Left kidney (tissue), 8 donors: ENCODE data around the gene YRDC. TPM values are rescaled to one million over a fixed set of nuclear protein-coding genes. Genes with fewer than 3 reads are reported as not detected.

ENCODE experiments used
- DNase-seq: peaks from one replicate; pipeline ENCODE4 v3.0.0-alpha.2; 2013
- long read RNA-seq, 8 donors: transcript quantifications; one replicate each; lab custom pipeline, GENCODE V29; 2026
- polyA plus RNA-seq: library from polyadenylated mRNA; unstranded; fragments of 120-200 nt; gene quantifications from one replicate; pipeline ENCODE4 v1.2.1, GENCODE V29; 2013; ENCODE audit not compliant: insufficient read length

The YRDC gene
- polyA plus RNA-seq: 11.7 TPM
- long read RNA-seq, donor 1, transcript YRDC-201 (5 exons, 1,826 nt): major isoform, 7 of 7 reads
- long read RNA-seq, donor 1, partial matches to known transcripts: 0 of 7 reads
- long read RNA-seq, donor 1, other reads (novel, unspliced or antisense): 0 of 7 reads
- long read RNA-seq, donor 2, transcript YRDC-201 (5 exons, 1,826 nt): major isoform, 10 of 10 reads
- long read RNA-seq, donor 2, partial matches to known transcripts: 0 of 10 reads
- long read RNA-seq, donor 2, other reads (novel, unspliced or antisense): 0 of 10 reads
- long read RNA-seq, donor 3, transcript YRDC-201 (5 exons, 1,826 nt): major isoform, 8 of 98 reads
- long read RNA-seq, donor 3, partial matches to known transcripts: 68 of 98 reads
- long read RNA-seq, donor 3, other reads (novel, unspliced or antisense): 22 of 98 reads
- long read RNA-seq, donor 4, partial matches to known transcripts: 54 of 62 reads
- long read RNA-seq, donor 4, other reads (novel, unspliced or antisense): 7 of 62 reads
- long read RNA-seq, donor 5, transcript YRDC-201 (5 exons, 1,826 nt): major isoform, 14 of 256 reads
- long read RNA-seq, donor 5, partial matches to known transcripts: 140 of 256 reads
- long read RNA-seq, donor 5, other reads (novel, unspliced or antisense): 102 of 256 reads
- long read RNA-seq, donor 6, transcript YRDC-201 (5 exons, 1,826 nt): major isoform, 14 of 14 reads
- long read RNA-seq, donor 6, partial matches to known transcripts: 0 of 14 reads
- long read RNA-seq, donor 6, other reads (novel, unspliced or antisense): 0 of 14 reads
- long read RNA-seq, donor 7, transcript YRDC-201 (5 exons, 1,826 nt): major isoform, 14 of 14 reads
- long read RNA-seq, donor 7, partial matches to known transcripts: 0 of 14 reads
- long read RNA-seq, donor 7, other reads (novel, unspliced or antisense): 0 of 14 reads
- long read RNA-seq, donor 8, transcript YRDC-201 (5 exons, 1,826 nt): major isoform, 5 of 77 reads
- long read RNA-seq, donor 8, partial matches to known transcripts: 37 of 77 reads
- long read RNA-seq, donor 8, other reads (novel, unspliced or antisense): 35 of 77 reads

- DNase-seq: peak; percentile 92
Measured at GRCh38 chr1:37807555-37808368, at the start of gene YRDC, which contains the start of gene C1orf122. TSS of gene YRDC (minus strand) at chr1:37808208. CDS start at chr1:37808180, 28 bp downstream. TSS of gene C1orf122 (plus strand) at chr1:37807790. CDS start at chr1:37808405, 615 bp downstream.

GRCh38 chr1:37854406-37854805, 46.4 kb upstream of the YRDC start:
- no peak for DNase-seq

- no peak for DNase-seq
Measured at GRCh38 chr1:37853157-37853556, 45.1 kb upstream of the YRDC start.

- DNase-seq: no peak
Measured at GRCh38 chr1:37851782-37852210, 43.8 kb upstream of the YRDC start.

DNA sequence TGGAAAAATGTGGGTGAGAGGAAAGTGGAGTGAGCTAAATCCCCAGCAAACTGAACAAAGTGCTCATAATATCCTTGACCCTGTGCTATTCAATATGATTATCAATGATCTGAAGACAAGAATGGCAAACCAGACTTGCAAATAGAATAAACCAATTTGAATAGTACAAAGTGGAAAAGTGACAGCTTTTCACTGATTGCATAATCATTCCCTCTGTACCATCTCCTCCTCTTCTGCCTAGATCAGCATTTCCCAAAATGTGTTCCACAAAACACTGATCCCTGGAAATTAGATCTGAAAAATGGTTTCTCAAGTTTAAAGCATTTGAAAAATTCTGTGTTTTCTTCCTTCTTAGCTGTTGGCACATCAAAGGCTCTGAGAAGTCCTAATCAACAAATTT, 43.3 kb upstream of the YRDC start:
- no peak for DNase-seq

GRCh38 chr1:37850352-37850955, 42.4 kb upstream of the YRDC start:
- DNase-seq: no peak

DNA sequence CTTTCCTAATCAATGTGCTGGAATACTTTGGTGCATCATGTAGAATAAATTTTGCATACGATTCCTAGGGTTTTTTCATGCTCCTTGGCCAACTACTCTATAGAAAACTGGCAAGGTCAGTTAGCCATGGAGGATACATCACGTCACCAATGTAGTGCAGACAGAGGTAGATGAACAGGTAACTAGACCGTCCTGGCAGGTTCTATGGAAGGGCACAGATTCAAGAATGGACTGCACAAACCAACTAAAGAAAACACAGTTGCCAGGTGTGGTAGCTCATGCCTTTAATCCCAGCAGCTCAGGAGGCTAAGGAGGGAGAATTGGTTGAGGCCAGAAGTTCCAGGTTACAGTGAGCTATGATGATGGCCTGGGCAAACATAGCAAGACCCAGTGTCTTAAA, 41.5 kb upstream of the YRDC start:
- no peak for DNase-seq

DNA sequence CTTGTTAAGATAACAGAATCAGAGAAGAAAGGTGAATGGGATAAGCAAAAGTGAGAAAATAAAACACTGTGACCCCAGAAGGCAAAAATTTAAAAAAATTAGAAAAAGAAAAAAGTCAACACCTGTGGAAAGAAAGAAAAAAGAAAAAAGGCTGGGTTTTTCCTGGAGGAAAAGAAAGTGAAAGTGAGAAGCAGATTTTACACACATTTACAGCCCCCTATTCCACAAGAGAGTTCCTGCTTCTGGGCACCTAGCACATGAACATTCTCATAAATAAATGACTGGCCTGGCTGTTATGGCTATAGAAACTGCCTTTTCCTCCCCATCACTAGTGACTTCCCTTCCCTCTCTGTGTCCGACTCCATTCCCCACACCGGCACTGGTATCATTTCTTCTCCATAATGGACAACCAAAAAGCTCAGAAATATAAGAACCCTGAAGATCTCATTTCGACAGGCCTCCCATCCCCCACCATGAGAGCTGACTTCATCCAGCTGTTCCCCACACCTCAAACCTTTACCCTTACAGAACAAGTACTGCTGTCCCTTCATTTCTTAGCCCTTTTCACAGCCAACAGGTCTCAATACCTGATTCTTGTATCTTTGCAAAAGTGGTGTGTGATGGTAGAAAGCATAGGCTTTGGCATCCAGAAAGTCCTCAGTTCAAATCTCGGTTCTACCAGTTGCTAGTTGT, 38.8 kb upstream of the YRDC start:
- DNase-seq: no peak

GRCh38 chr1:37845786-37846185, 37.8 kb upstream of the YRDC start:
- no peak for DNase-seq

DNA sequence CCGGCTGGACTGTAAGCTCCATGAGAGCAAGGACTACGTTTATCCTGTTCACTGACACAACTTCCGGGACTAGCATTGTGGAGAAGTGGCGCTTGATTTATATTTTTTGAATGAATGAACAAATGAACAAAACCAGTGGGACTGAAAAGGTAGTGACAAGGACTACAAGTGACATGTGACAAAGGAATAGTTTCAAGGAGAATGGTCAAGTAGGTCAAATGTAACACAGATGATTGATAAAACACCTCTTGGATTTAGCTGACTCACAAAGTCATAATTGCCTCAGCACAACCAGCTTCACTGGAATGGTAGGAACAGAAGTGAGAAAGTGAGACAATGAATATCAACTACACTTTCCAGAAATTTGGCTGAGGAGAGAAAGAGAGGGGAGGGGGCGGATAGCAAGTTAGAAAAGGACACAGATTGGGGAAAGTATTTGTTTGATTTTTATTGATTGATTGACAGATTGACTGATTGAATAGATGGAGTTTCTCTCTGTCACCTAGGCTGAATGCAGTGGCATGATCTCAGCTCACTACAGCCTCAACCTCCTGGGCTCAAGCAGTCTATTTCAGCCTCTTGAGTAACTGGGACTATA, 37.1 kb upstream of the YRDC start:
- DNase-seq: no peak

DNA sequence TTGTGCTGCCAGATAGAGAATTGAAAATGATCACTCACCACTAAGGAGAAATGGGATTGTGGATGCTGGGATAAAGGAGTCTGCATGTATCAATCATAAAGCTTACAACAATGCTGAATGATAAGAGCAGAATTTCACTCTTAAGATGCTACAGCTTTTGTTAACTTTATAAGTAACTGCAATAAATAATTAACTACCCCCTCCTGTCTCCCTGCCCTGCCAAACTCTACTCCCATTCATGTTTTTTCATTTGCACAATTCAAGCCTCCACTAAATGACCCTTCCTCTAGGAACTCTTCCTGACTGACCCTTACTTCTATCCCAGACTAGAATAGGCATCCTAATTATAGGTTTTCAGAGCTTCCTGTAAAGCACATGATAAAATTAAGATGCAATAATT, 36.5 kb upstream of the YRDC start:
- DNase-seq: no peak

- DNase-seq: no peak
Measured at GRCh38 chr1:37841652-37842051, 33.6 kb upstream of the YRDC start.

DNA sequence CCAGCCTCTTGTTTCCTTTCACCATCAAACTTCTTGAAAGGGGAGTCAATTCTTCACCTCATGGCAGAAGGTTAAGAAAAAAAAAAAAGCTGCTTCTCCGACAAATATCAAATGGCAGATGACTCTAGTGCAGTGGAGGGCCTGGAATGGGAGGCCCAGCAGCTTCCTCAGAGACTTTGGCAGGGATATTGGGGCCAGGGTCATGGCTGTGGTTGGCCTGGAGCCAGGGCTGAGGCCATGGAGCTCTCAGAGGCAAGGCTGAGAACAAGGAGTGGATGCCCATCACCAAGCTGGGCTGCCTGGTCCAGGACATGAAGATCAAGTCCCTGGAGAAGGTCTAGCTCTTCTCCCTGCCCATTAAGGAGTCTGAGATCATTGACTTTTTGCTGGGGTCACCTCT, 32.7 kb upstream of the YRDC start:
- no peak for DNase-seq

GRCh38 chr1:37839676-37840075, 31.7 kb upstream of the YRDC start:
- DNase-seq: no peak

DNA sequence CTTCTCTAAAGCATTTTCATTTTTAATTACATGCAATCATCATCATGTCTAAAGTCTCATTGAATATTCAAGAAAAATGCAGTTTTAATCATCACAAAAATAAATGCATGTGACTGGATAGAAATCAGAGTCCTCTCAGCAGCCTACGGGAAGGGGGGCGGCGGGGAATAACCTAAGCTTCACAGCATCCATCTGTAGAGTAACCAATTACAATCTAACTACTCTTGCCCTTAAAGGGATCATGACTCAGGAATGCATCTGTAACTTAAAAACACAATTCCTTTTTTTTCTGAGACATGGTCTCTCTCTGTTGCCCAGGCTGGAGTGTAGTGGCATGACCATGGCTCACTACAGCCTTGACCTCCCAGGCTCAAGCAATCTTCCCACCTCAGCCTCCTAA, 28.8 kb upstream of the YRDC start:
- DNase-seq: no peak

GRCh38 chr1:37831809-37832208, 23.8 kb upstream of the YRDC start:
- DNase-seq: no peak

DNA sequence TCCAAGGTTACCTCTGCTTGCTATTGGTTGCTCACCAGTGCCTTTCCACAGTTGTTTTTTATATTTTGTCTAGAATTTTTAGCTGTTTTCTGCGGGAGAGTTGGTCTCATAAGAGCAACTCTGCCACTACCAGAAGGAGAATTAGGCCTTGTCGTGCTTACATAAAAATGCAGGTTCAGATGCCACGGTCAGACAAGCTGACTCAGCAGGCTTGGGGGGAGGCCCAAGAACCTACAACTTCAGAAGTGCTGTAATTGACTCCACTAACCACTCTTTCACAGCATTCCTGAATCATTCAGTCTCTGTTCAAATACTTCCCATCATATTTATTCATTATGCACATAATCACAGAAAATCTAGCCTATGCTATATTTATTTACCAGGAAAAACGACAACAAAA, 23.1 kb upstream of the YRDC start:
- DNase-seq: no peak

- DNase-seq: no peak
Measured at GRCh38 chr1:37828410-37829074, 20.5 kb upstream of the YRDC start.

DNA sequence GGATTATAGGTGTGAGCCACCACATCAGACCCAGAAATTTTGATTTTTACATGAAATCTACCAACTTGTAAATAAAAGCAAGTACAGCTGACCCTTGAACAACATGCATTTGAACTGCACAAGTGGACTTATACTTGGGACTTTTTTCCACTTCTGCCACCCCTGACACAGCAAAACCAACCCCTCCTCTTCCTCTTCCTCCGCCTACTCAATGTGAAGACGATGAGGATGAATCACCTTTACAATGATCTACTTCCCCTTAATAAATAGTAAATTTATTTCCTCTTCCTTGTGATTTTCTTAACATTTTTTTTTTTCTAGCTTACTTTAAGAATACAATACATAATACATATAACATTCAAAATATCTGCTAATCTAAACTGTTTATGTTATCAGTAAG, 17.5 kb upstream of the YRDC start:
- no peak for DNase-seq

- no peak for DNase-seq
Measured at GRCh38 chr1:37824001-37824400, 16.0 kb upstream of the YRDC start.
